DMS 273 treated with DMSO at 0.1 percent for 48 hours (cell line): ENCODE measurements around the gene LAD1.

ENCODE experiments used
- DNase-seq: peaks from one replicate; lab custom pipeline; 2025; lab: John Stamatoyannopoulos, UW

The LAD1 gene

GRCh38 chr1:201418461-201418860 lies 19.3 kb upstream of the LAD1 start:
- DNase-seq: no peak

- no peak for DNase-seq
Observed at GRCh38 chr1:201414051-201414738, 15.1 kb upstream of the LAD1 start.

- DNase-seq: no peak
Observed at GRCh38 chr1:201411292-201411691, 12.2 kb upstream of the LAD1 start.

- no peak for DNase-seq
Observed at GRCh38 chr1:201409440-201409839, 10.3 kb upstream of the LAD1 start.

GRCh38 chr1:201408834-201409200 lies 9.7 kb upstream of the LAD1 start:
- DNase-seq: no peak

GRCh38 chr1:201408176-201408833 lies 9.2 kb upstream of the LAD1 start:
- peak; percentile 28 for DNase-seq

GRCh38 chr1:201406831-201407406 lies 7.8 kb upstream of the LAD1 start:
- DNase-seq: no peak

- no peak for DNase-seq
Observed at GRCh38 chr1:201405484-201405831, 6.3 kb upstream of the LAD1 start.

- DNase-seq: no peak
Observed at GRCh38 chr1:201404722-201405483, 5.8 kb upstream of the LAD1 start.

- no peak for DNase-seq
Observed at GRCh38 chr1:201404055-201404454, 4.9 kb upstream of the LAD1 start.

GRCh38 chr1:201403359-201403758 lies 4.2 kb upstream of the LAD1 start:
- DNase-seq: no peak

- DNase-seq: no peak
Observed at GRCh38 chr1:201401700-201402099, 2.6 kb upstream of the LAD1 start.

GRCh38 chr1:201400852-201401230 lies 1.7 kb upstream of the LAD1 start:
- no peak for DNase-seq

GRCh38 chr1:201400212-201400851 lies 1.2 kb upstream of the LAD1 start:
- DNase-seq: no peak

GRCh38 chr1:201399352-201400126 lies 415 bp upstream of the LAD1 start:
- DNase-seq: no peak

GRCh38 chr1:201397675-201398074 lies 1.4 kb downstream of the LAD1 start:
- no peak for DNase-seq

- DNase-seq: no peak
Observed at GRCh38 chr1:201396861-201397464, 2.2 kb downstream of the LAD1 start.

- no peak for DNase-seq
Observed at GRCh38 chr1:201395936-201396335, 3.2 kb downstream of the LAD1 start.

- DNase-seq: no peak
Observed at GRCh38 chr1:201394591-201394990, 4.5 kb downstream of the LAD1 start.

GRCh38 chr1:201393076-201393475 lies 6.0 kb downstream of the LAD1 start:
- no peak for DNase-seq
